Coronary artery (tissue), 2 donors: ENCODE measurements around the gene RERE.

Source experiments
- DNase-seq: peaks from one replicate; pipeline ENCODE4 v3.0.0-alpha.2; 2017; ENCODE audit warnings: low spot score
- H3K27ac ChIP-seq, 2 donors: fragments of 200-600 bp; sonication (generic); one replicate each; pipeline ENCODE4 v1.5.1; 2016 to 2019
- H3K4me3 ChIP-seq: fragments of 200-600 bp; sonication (generic); 2 replicates; pipeline ENCODE4 v1.5.1; 2016; ENCODE audit warnings: mild to moderate bottlenecking, moderate library complexity
- CTCF ChIP-seq: fragments of 200-600 bp; sonication (generic); IDR thresholded peaks from one replicate; pipeline ENCODE4 v1.5.1; 2019; ENCODE audit warnings: antibody characterized with exemption

RERE gene

GRCh38 chr1:8663915-8664329 is 153.5 kb downstream of the RERE start:
- Histone ChIP-seq H3K27ac (no peak overlapping the region), H3K4me3 (no peak overlapping the region)
- no peak for TF ChIP-seq CTCF
- DNase-seq: no peak

- no peak for DNase-seq
- Histone ChIP-seq H3K4me3 (no peak overlapping the region), H3K27ac (no peak overlapping the region)
- TF ChIP-seq CTCF: no peak
Observed at GRCh38 chr1:8663090-8663802, 154.2 kb downstream of the RERE start.

GRCh38 chr1:8662380-8663072 is 154.9 kb downstream of the RERE start:
- DNase-seq: no peak
- no peak for TF ChIP-seq CTCF
- Histone ChIP-seq H3K4me3 (no peak overlapping the region), H3K27ac (peak overlapping the region; percentile 61 to 79)

DNA sequence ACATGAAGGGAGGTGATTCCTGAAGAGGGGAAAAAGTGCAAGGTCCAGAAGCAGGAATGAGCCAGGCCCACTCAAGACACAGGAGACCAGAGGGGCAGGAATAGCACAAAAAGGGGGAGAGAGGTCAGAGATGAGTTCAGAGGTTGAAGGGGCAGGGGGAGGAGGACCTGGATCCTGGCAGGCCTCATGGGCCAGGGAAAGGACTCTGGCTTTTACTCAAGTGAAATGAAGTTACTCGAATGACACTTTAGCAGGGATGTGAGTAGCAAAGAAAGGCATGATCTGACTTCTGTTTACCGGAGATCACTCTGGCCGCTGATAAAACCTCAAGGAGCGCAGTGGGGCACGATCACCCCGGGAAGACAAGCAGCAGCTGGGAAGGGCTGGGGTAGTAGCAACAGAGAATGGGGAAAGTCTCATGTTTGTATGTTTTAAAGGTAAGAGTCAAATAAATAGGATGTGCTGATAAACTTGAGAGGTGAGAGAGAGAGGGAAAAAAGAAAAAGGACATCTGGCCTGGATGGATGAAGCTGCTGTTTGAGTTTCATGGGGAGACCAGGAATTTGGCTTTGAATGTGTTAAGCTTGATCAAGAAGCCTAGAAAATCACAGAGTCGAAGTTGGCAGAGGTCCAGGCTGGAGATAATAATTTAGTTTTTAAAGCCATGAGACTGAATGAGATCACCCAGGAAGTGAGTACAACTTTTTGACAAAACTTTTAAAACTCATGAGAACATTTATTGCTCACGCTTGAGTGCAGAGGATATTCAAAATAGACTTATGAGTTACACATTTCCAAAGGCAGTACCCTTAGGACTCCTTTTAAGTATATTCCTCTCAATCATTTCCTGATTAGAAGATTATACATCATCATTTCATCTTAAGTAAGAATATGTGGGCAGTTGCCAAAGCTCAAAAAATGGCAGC is 156.0 kb downstream of the RERE start:
- no peak for TF ChIP-seq CTCF
- Histone ChIP-seq H3K27ac (peak overlapping the region; percentile 61 to 79), H3K4me3 (peak overlapping the region; percentile 1)
- no peak for DNase-seq

GRCh38 chr1:8660411-8660828 is 157.0 kb downstream of the RERE start:
- DNase-seq: peak; percentile 74
- Histone ChIP-seq H3K27ac (peak overlapping the region; percentile 61 to 79), H3K4me3 (peak overlapping the region; percentile 1)
- no peak for TF ChIP-seq CTCF

DNA sequence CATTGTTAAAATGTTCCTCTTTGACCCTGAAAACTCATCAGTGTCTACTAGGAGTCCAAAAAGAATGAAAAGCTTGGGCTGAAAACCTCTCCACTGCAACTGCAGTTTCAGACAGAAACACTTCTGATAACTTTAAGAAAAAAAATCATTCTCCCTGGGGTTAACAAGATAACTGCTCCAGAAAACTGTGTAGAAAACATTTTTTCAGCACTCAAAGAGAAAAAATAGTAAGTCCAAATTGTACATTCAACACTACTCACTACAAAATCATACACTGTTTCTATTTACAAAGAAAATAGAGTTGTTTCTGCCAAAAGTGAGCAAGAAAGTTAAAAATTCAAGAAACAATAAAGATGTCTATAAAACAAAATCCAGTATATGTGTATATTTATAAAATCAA is 157.8 kb downstream of the RERE start:
- DNase-seq: no peak
- TF ChIP-seq CTCF: no peak
- Histone ChIP-seq H3K27ac (no peak overlapping the region), H3K4me3 (no peak overlapping the region)
